K562 (cell line): ENCODE data around the gene CDKN2AIPNL. TPM values are rescaled to one million over a fixed set of nuclear protein-coding genes. Genes with fewer than 3 reads are reported as not detected.

Experiments
- CEBPG ChIP-seq, 3 experiments: fragments of 200-800 bp in 1 of 3; sonication (Bioruptor generic) in 1 of 3; sonication (generic) in 1 of 3; formaldehyde crosslinking in 1 of 3; IDR thresholded peaks in 2 of 3; conservative IDR thresholded peaks in 1 of 3; 2 replicates each; pipeline versions ENCODE4 v1.6.1 to v1.8.0; 2016 to 2022; ENCODE audit warnings: missing compliant biosample characterization in 2 of 3, missing genetic modification characterization in 2 of 3, mild to moderate bottlenecking in 1 of 3, missing genetic modification reagents in 1 of 3
- KLF6 ChIP-seq: fragments of 250-450 bp; sonication (Bioruptor Pico); IDR thresholded peaks from 2 replicates; pipeline ENCODE4 v1.4.0; 2020; ENCODE audit warnings: mild to moderate bottlenecking, moderate library complexity, borderline replicate concordance
- PATZ1 ChIP-seq: fragments of 250-450 bp; sonication (Bioruptor Pico); IDR thresholded peaks from 2 replicates; pipeline ENCODE4 v1.5.0; 2020; ENCODE audit warnings: mild to moderate bottlenecking, borderline replicate concordance
- RBFOX2 ChIP-seq: fragments of 200-400 bp; formaldehyde crosslinking; IDR thresholded peaks from 2 replicates; pipeline ENCODE4 v1.6.1; 2017; ENCODE audit warnings: low read depth, mild to moderate bottlenecking, low read length, moderate library complexity
- RERE ChIP-seq: sonication (generic); formaldehyde crosslinking; IDR thresholded peaks from 2 replicates; pipeline ENCODE4 v1.8.0; 2023; ENCODE audit warnings: missing genetic modification reagents, mild to moderate bottlenecking, borderline replicate concordance
- RFX1 ChIP-seq: fragments of 450-650 bp; IDR thresholded peaks from 2 replicates; pipeline ENCODE4 v1.6.1; 2016; ENCODE audit warnings: mild to moderate bottlenecking, moderate library complexity
- TAF1 ChIP-seq: IDR thresholded peaks from 2 replicates; pipeline ENCODE4 v1.6.1; 2011; ENCODE audit warnings: mild to moderate bottlenecking, low read length, moderate library complexity; ENCODE audit not compliant: insufficient read depth, control insufficient read depth, severe bottlenecking; ENCODE audit errors: extremely low read depth
- TAF7 ChIP-seq: fragments of 450-650 bp; IDR thresholded peaks from 2 replicates; pipeline ENCODE4 v1.6.1; 2016; ENCODE audit warnings: missing genetic modification characterization, missing compliant biosample characterization
- ZNF134 ChIP-seq: fragments of 250-450 bp; sonication (Bioruptor Pico); conservative IDR thresholded peaks from 2 replicates; pipeline ENCODE4 v1.4.0; 2020
- ZNF316 ChIP-seq: fragments of 450-650 bp; IDR thresholded peaks from 2 replicates; pipeline ENCODE4 v1.6.1; 2016
- ZNF449 ChIP-seq: fragments of 250-450 bp; sonication (Bioruptor Pico); IDR thresholded peaks from 2 replicates; pipeline ENCODE4 v1.8.0; 2022; ENCODE audit warnings: moderate library complexity, mild to moderate bottlenecking, inconsistent platforms
- polyA plus RNA-seq, 8 experiments: library from polyadenylated mRNA; depleted of rRNA in 4 of 8; stranded (reverse) in 5 of 8; unstranded in 3 of 8; fragments of >200 nt; fragmentation: Nextera tagmentation in 2 of 8; fragmentation: Illumina TruSeq in 1 of 8; extraction: Ambion mirVana in 2 of 8; extraction: Trizol in 1 of 8; gene quantifications; 2 replicates each; pipeline versions ENCODE4 v1.2.1 to v1.2.3, GENCODE V29; 2011 to 2014; ENCODE audit warnings: inconsistent platforms in 1 of 8, missing spikeins in 1 of 8
- total RNA-seq, 7 experiments: library from RNA; depleted of rRNA in 6 of 7; stranded (reverse); fragments of >200 nt in 6 of 7; fragmentation: Illumina TruSeq in 2 of 7; extraction: Trizol in 2 of 7; gene quantifications; 2 replicates each; pipeline versions ENCODE4 v1.2.1 to v1.2.3, GENCODE V29; 2011 to 2021; ENCODE audit warnings: low replicate concordance in 1 of 7
- TF ChIP-seq, protein P1 (sequence below): fragments of 250-450 bp; sonication (Bioruptor Pico); IDR thresholded peaks from 2 replicates; pipeline ENCODE4 v1.4.0; 2020; ENCODE audit warnings: mild to moderate bottlenecking
- TF ChIP-seq, protein P2 (sequence below): sonication (generic); formaldehyde crosslinking; IDR thresholded peaks from 2 replicates; pipeline ENCODE4 v1.8.0; 2022; ENCODE audit warnings: mild to moderate bottlenecking, missing genetic modification reagents

Gene CDKN2AIPNL
- total and polyA plus RNA-seq, 9 of the 15 experiments (the other 6 are each of a cell fraction or from before 2014, with no cell fraction given), result 19.9 to 46.9 (median 42.2) TPM

- TF ChIP-seq CEBPG (CRISPR knock-in tag; IDR thresholded peaks at IDR 0.05) (no peak), CEBPG (tag; conservative IDR thresholded peaks at IDR 0.05 in 1 of 2, IDR thresholded peaks at IDR 0.05 in 1 of 2) (no peak), ZNF316 (0 out of 2 replicates have a peak, but pooled peaks have one; percentile 23), RBFOX2 (no peak), TAF7 (tag) (no peak), RERE (no peak), ZNF134 (CRISPR knock-in tag) (no peak), KLF6 (CRISPR knock-in tag) (no peak), RFX1 (peak; percentile 48), TAF1 (no peak), PATZ1 (CRISPR knock-in tag) (no peak), ZNF449 (CRISPR knock-in tag) (no peak)
- TF ChIP-seq, protein P1, sequence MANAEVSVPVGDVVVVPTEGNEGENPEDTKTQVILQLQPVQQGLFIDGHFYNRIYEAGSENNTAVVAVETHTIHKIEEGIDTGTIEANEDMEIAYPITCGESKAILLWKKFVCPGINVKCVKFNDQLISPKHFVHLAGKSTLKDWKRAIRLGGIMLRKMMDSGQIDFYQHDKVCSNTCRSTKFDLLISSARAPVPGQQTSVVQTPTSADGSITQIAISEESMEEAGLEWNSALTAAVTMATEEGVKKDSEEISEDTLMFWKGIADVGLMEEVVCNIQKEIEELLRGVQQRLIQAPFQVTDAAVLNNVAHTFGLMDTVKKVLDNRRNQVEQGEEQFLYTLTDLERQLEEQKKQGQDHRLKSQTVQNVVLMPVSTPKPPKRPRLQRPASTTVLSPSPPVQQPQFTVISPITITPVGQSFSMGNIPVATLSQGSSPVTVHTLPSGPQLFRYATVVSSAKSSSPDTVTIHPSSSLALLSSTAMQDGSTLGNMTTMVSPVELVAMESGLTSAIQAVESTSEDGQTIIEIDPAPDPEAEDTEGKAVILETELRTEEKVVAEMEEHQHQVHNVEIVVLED (CRISPR knock-in tag), result no peak
- TF ChIP-seq, protein P2, sequence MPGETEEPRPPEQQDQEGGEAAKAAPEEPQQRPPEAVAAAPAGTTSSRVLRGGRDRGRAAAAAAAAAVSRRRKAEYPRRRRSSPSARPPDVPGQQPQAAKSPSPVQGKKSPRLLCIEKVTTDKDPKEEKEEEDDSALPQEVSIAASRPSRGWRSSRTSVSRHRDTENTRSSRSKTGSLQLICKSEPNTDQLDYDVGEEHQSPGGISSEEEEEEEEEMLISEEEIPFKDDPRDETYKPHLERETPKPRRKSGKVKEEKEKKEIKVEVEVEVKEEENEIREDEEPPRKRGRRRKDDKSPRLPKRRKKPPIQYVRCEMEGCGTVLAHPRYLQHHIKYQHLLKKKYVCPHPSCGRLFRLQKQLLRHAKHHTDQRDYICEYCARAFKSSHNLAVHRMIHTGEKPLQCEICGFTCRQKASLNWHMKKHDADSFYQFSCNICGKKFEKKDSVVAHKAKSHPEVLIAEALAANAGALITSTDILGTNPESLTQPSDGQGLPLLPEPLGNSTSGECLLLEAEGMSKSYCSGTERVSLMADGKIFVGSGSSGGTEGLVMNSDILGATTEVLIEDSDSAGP, result no peak
Observed at GRCh38 chr5:134436523-134437339, 25.1 kb upstream of the CDKN2AIPNL start (continued).
